Activated gamma-delta T cell (primary cell): ENCODE data around the gene ALS2CL.
A peak's percentile ranks its signal among the peaks of the same experiment; 100 is the strongest.
"Not testable (repeated sequence)": the region's sequence is repeated elsewhere in the genome, so short reads cannot be mapped to it uniquely, and the experiment has no call there.

Experiments used
- DNase-seq: peaks from one replicate; lab custom pipeline; 2025; lab: John Stamatoyannopoulos, UW

Gene ALS2CL

GRCh38 chr3:46704346-46704745 is 10.9 kb upstream of the ALS2CL start:
- not testable (repeated sequence) for DNase-seq

GRCh38 chr3:46703013-46703520 is 9.6 kb upstream of the ALS2CL start:
- no peak for DNase-seq

- DNase-seq, result no peak
Observed at GRCh38 chr3:46702246-46703012, 8.9 kb upstream of the ALS2CL start.

- DNase-seq, result no peak
Observed at GRCh38 chr3:46701181-46701939, 7.9 kb upstream of the ALS2CL start, which contains the start of gene TMIE. TSS of gene TMIE (plus strand) at chr3:46701392. CDS start at chr3:46701488, 96 bp downstream.

- no peak for DNase-seq
Observed at GRCh38 chr3:46700772-46701171, 7.3 kb upstream of the ALS2CL start.

GRCh38 chr3:46699676-46700523 is 6.4 kb upstream of the ALS2CL start:
- no peak for DNase-seq

- no peak for DNase-seq
Observed at GRCh38 chr3:46695962-46696894, 2.7 kb upstream of the ALS2CL start.

- no peak for DNase-seq
Observed at GRCh38 chr3:46695177-46695961, 1.9 kb upstream of the ALS2CL start.

GRCh38 chr3:46694520-46694919 is 1.0 kb upstream of the ALS2CL start:
- no peak for DNase-seq

- DNase-seq, result peak; percentile 35
Observed at GRCh38 chr3:46693892-46694226, 380 bp upstream of the ALS2CL start.

GRCh38 chr3:46692566-46692990 is 901 bp downstream of the ALS2CL start:
- DNase-seq, result no peak

GRCh38 chr3:46690798-46691197 is 2.7 kb downstream of the ALS2CL start:
- DNase-seq, result no peak

- no peak for DNase-seq
Observed at GRCh38 chr3:46685446-46685845, 8.0 kb downstream of the ALS2CL start.

- no peak for DNase-seq
Observed at GRCh38 chr3:46684891-46685290, 8.6 kb downstream of the ALS2CL start.

- DNase-seq, result no peak
Observed at GRCh38 chr3:46682974-46683373, 10.5 kb downstream of the ALS2CL start.

GRCh38 chr3:46681856-46682540 is 11.5 kb downstream of the ALS2CL start:
- DNase-seq, result no peak

GRCh38 chr3:46681387-46681786 is 12.1 kb downstream of the ALS2CL start:
- no peak for DNase-seq

- DNase-seq, result no peak
Observed at GRCh38 chr3:46680298-46680826, 13.1 kb downstream of the ALS2CL start.

GRCh38 chr3:46679681-46680080 is 13.8 kb downstream of the ALS2CL start:
- no peak for DNase-seq
